ENCODE results near the gene THBS2.

The THBS2 gene

DNA sequence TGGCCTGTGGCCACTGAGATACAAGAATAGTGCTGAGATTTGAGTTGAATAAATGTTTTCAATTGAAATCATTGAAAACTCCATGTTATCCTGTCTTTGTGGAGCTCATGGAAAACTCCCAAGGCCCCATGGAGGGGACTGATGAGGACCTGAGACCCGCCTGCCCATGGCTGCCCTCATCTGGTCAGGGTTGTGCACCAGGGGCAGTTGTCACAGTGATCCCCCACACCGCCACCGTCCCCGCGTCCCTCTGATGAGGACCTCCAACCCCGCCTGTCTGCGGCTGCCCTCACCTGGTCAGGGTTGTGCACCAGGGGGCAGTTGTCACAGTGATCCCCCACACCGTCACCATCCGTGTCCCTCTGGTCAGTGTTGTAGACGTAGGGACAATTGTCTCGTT, 27.8 kb downstream of the THBS2 start:
- TF ChIP-seq, protein P1, sequence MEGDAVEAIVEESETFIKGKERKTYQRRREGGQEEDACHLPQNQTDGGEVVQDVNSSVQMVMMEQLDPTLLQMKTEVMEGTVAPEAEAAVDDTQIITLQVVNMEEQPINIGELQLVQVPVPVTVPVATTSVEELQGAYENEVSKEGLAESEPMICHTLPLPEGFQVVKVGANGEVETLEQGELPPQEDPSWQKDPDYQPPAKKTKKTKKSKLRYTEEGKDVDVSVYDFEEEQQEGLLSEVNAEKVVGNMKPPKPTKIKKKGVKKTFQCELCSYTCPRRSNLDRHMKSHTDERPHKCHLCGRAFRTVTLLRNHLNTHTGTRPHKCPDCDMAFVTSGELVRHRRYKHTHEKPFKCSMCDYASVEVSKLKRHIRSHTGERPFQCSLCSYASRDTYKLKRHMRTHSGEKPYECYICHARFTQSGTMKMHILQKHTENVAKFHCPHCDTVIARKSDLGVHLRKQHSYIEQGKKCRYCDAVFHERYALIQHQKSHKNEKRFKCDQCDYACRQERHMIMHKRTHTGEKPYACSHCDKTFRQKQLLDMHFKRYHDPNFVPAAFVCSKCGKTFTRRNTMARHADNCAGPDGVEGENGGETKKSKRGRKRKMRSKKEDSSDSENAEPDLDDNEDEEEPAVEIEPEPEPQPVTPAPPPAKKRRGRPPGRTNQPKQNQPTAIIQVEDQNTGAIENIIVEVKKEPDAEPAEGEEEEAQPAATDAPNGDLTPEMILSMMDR (IDR thresholded peaks at IDR 0.05; ENCODE audit: insufficient read depth, missing control alignments), result no peak
- FAIRE-seq (no peak), DNase-seq (ENCODE audit: insufficient read length, low spot score) (no peak)

DNA sequence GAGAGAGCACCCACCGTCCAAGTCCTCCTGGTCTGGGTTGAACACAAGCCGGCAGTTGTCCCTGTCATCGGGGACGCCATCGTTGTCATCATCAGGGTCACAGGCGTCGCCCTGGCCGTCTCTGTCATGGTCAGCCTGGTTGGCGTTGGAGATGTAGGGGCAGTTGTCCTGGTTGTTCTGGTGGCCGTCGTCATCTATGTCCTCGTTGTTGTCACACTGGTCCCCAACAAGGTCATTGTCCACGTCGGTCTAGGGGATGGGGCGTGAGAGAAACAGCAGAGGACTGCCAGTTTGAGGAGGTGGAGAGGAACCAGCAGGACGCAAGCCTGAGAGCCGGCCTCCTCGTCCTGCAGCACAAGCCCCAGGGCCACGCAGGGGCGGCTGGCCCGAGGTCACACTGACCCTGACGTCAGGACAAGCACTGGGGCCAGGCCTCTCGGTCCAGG, 28.5 kb downstream of the THBS2 start:
- FAIRE-seq, result no peak
- TF ChIP-seq, protein P1 (IDR thresholded peaks at IDR 0.05; ENCODE audit: insufficient read depth, missing control alignments), result no peak

DNA sequence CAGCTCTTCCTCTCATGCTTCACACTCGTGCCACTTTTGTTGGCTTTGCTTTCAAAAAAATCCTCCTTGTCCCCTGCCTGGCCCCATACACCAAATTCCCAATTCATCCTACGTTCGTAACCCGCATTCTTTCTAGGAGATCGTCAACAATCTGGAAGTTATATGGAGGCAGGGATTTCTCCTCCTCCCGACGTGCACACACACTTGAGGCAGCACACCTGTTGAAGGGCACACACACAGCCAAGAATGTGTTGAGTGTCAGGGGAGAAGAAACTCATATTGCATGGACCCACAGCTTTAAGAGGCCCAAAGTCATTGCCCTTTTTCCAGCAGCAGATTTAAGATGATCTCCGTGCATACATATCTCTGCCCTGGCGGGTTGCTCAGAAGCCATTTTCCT, 28.9 kb downstream of the THBS2 start:
- FAIRE-seq, result no peak
- TF ChIP-seq, protein P1 (IDR thresholded peaks at IDR 0.05; ENCODE audit: insufficient read depth, missing control alignments), result no peak

More for the DNA sequence above, 28.5 kb downstream of the THBS2 start:
- no peak for DNase-seq (ENCODE audit: insufficient read length, low spot score)

DNA sequence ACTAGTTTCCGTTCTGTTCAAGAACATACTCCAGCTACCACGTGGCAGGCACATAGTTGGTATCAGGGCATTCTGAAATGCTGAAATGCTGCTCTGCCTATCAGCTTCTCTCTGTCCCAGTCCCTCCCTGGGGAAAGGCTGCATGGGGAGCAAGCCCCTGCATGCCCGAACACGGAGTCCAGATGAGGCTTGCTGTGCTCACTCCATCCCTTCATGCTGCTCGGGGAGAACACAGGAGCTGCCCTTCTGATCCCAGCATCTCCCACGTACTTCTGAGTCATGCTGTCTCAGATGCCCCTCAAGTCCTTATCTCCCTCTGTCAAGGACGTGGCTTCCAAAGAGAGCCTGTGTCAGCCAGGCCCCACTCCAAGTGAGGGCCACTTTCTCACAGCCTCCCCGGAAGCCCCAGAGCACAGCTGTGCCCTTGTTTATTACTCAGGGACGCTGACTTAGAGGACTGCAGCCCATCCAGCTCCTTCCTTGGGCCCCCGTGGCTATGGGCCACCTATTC, 29.4 kb downstream of the THBS2 start:
- TF ChIP-seq, protein P1 (IDR thresholded peaks at IDR 0.05; ENCODE audit: insufficient read depth, missing control alignments), result no peak
- no peak for DNase-seq (ENCODE audit: insufficient read length, low spot score)
- FAIRE-seq, result no peak

More for the DNA sequence above, 28.9 kb downstream of the THBS2 start:
- no peak for DNase-seq (ENCODE audit: insufficient read length, low spot score)

DNA sequence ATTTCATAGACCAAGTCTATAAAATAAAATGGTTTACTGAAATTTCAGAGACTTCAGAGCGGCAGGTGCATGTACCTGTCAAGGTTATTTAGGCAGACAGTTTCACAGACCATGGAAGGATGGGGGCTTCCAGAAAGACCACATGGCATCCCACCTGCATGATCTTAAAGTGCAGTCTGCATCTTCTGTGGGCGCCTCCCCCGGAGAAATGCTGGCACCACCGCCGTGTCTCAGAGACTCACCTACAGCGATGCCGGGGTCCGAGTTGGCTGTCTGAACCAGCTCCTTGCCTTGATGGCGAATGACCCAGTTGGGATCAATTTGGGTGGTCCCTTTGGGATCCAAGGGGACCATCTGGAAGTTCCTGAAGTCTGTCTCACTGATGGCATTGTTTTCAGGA, 30.6 kb downstream of the THBS2 start:
- DNase-seq (ENCODE audit: insufficient read length, low spot score) (no peak), FAIRE-seq (no peak)
- TF ChIP-seq, protein P1 (IDR thresholded peaks at IDR 0.05; ENCODE audit: insufficient read depth, missing control alignments), result no peak

DNA sequence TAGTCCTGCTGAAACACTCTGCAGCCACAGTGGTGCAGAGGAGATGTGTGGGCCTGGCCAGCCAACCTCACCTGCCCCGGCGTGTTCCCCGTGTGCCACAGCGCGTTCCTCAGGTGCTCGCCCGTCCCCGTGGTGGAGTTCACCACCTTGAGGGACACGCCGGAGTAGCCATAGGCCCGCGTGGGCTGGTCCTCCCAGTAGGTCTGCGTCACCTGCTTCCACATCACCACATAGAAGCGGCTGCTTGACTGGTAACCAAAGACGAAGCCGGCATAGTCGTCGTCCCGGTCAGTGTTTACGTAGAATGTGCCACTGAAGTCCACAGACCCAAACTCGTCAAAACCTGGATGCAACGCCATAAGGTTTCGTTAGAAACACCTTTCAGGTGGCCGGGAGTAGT, 31.5 kb downstream of the THBS2 start:
- no peak for DNase-seq (ENCODE audit: insufficient read length, low spot score)
- FAIRE-seq, result no peak
- TF ChIP-seq, protein P1 (IDR thresholded peaks at IDR 0.05; ENCODE audit: insufficient read depth, missing control alignments), result no peak

DNA sequence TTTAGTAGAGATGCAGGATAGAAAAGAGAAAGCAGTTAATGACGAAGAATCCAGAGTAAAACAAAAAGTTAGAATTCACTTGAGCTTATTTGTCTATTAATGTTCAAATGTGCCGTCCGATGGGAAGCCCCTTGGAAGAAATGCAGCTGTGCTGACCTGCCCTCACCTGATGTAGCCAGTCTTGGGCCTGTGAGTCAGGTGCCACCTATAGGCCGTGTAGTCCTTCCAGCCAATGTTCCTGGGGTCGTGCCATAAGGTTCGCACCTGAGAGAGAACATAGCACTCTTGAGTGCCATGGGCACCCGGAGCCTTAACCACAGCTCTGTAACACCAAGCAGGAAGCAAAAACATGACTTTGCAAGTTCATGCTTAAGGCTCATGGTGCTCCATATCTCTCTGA, 32.4 kb downstream of the THBS2 start:
- TF ChIP-seq, protein P1 (IDR thresholded peaks at IDR 0.05; ENCODE audit: insufficient read depth, missing control alignments), result no peak
- DNase-seq (ENCODE audit: insufficient read length, low spot score) (no peak), FAIRE-seq (no peak)

All from D721Med (cell line).